Fibroblast of mammary gland (primary cell): Measurements from ENCODE around the gene MORC1.

ENCODE experiments used
- DNase-seq: peaks from one replicate; pipeline ENCODE4 v3.0.0-alpha.2; 2010; ENCODE audit warnings: low read depth
- H3K4me3 ChIP-seq: 2 replicates; pipeline ENCODE4 v1.5.1; 2011; ENCODE audit warnings: low read depth, mild to moderate bottlenecking, low read length, moderate library complexity; ENCODE audit not compliant: control insufficient read depth
- TF ChIP-seq, protein P1 (sequence below): conservative IDR thresholded peaks from 2 replicates; pipeline ENCODE4 v1.5.1; 2011; ENCODE audit warnings: low read depth, low read length, inconsistent platforms; ENCODE audit not compliant: control insufficient read depth, insufficient read depth

The MORC1 gene

GRCh38 chr3:109112946-109113760 is 4.8 kb downstream of the MORC1 start:
- TF ChIP-seq, protein P1, sequence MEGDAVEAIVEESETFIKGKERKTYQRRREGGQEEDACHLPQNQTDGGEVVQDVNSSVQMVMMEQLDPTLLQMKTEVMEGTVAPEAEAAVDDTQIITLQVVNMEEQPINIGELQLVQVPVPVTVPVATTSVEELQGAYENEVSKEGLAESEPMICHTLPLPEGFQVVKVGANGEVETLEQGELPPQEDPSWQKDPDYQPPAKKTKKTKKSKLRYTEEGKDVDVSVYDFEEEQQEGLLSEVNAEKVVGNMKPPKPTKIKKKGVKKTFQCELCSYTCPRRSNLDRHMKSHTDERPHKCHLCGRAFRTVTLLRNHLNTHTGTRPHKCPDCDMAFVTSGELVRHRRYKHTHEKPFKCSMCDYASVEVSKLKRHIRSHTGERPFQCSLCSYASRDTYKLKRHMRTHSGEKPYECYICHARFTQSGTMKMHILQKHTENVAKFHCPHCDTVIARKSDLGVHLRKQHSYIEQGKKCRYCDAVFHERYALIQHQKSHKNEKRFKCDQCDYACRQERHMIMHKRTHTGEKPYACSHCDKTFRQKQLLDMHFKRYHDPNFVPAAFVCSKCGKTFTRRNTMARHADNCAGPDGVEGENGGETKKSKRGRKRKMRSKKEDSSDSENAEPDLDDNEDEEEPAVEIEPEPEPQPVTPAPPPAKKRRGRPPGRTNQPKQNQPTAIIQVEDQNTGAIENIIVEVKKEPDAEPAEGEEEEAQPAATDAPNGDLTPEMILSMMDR: no peak
- no peak for DNase-seq
- no peak overlapping the region for H3K4me3 ChIP-seq

DNA sequence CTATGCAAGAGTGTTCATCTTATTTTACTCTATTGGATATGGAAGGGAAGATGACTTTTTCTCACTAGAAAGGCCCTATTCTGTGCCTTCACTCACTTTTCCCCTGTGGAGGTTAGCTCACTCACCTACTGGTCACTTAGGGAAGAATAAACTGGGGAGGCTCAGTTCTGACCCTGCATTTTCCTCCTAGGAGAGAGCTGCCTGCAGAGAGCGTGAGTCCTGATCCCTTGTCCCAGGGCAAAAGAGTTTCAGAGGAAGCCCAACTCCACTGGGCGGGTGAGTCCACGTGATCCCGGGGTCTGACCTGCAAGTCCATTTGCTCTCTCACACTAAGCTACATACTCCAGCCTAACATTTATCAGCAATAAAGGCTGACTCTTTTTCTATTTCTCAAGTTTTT is 8.4 kb downstream of the MORC1 start:
- TF ChIP-seq, protein P1: no peak
- no peak for DNase-seq
- no peak overlapping the region for H3K4me3 ChIP-seq

DNA sequence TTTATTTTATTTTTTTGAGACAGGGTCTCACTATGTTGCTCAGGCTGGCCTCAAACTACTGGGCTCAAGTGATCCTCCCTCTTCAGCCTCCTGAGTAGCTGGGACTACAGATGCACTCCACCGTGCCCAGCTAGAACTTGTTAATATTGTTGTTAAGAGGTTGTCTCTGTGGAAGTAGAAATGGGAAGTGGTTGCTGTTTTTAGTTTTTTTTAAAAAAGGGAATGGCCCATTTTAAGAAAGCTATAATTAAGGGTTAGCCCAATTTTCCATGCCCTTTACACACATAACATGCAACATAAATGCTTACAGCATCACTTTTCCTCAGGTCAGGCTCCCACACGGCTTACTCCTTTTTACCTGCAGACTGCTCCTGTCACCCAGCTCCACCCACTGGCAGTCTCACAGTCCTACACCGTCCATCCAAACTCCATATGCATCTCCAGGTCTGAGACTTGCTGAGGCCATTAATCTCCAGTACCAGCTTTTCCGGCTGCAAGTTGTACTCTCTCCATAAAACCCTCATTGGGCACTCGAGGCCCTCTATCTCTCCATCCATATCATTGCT is 19.8 kb downstream of the MORC1 start:
- DNase-seq: no peak
- no peak overlapping the region for H3K4me3 ChIP-seq
- TF ChIP-seq, protein P1: no peak

DNA sequence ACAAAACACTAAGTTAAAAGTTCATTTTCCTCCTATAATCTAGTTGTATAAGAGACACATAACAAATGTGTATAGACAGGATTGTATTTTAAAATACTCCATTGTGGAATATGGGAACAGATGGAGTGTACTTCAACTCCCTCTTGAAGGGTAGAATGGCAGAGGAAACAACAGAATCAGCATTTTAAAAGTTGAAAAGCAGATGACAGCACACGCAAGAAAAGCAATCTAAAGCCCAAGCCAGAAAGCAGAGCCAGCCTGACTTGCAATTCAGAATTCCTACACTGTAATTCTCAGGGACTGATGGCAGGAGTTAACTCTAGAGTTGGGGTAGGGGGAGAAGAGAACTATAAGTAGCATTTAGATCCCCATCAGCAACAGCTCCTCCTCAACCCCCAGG is 22.8 kb downstream of the MORC1 start:
- no peak overlapping the region for H3K4me3 ChIP-seq
- TF ChIP-seq, protein P1: no peak
- DNase-seq: no peak

- H3K4me3 ChIP-seq: no peak overlapping the region
- DNase-seq: no peak
- TF ChIP-seq, protein P1: no peak
Observed at GRCh38 chr3:109093561-109093960, 24.4 kb downstream of the MORC1 start.

DNA sequence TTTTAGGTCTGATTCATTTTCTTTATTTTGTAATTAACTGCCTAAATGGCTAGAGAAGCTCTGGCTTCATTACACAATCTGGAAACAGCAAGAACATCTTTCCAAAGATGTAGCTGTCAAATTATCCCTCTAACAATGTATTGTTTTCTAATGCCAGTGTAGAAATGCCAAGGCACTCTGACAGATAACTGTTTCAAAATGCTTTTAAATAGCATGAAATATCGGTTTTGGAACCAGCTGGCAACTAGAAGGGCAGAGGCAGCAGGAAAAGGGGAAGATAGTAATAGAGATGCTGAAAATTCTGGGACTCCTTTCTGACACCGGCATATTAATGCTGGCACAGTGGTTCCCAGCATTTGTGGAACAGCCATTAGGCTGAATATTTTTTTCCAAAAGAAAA is 26.1 kb downstream of the MORC1 start:
- no peak overlapping the region for H3K4me3 ChIP-seq

More for the DNA sequence above, 26.1 kb downstream of the MORC1 start:
- no peak for DNase-seq
- TF ChIP-seq, protein P1: no peak
